WTC11 (cell line): Measurements from ENCODE around the gene ANGEL1. TPM values are rescaled to one million over a fixed set of nuclear protein-coding genes. Genes with fewer than 3 reads are reported as not detected.

Experiments
- ATAC-seq: fragments of 200-7000 bp; cut with Tn5 transposase; 2 replicates; pipeline ENCODE4 v1.10.0; 2021; ENCODE audit warnings: mild to moderate bottlenecking, moderate library complexity
- CTCF ChIA-PET: fragments of 300-600 bp; sonication (Branson Sonifier 250); formaldehyde crosslinking; loops from one replicate; lab custom pipeline; 2021; ENCODE audit warnings: antibody characterized with exemption; lab: Charles Lee
- POLR2A ChIA-PET: fragments of 350-600 bp; sonication (Branson Sonifier 250); formaldehyde crosslinking; loops from one replicate; lab custom pipeline; 2021; ENCODE audit warnings: antibody characterized with exemption; lab: Charles Lee
- DNase-seq: peaks from one replicate; pipeline ENCODE4 v3.0.0; 2021; ENCODE audit warnings: low spot score
- H3K27ac Mint-ChIP-seq: 2 replicates; pipeline ENCODE4 v1.8.0; 2021; ENCODE audit warnings: mixed read lengths
- H3K27me3 Mint-ChIP-seq: 2 replicates; pipeline ENCODE4 v1.8.0; 2021; ENCODE audit warnings: low read depth, mild to moderate bottlenecking, moderate library complexity, mixed read lengths
- H3K36me3 Mint-ChIP-seq: 2 replicates; pipeline ENCODE4 v1.8.0; 2021; ENCODE audit warnings: mixed read lengths
- H3K4me1 Mint-ChIP-seq: 2 replicates; pipeline ENCODE4 v1.8.0; 2022; ENCODE audit warnings: mixed read lengths
- H3K4me3 Mint-ChIP-seq: 2 replicates; pipeline ENCODE4 v1.8.0; 2021; ENCODE audit warnings: mild to moderate bottlenecking, moderate library complexity, mixed read lengths
- H3K9me3 Mint-ChIP-seq: 2 replicates; pipeline ENCODE4 v1.8.0; 2021; ENCODE audit warnings: mixed read lengths
- CBFB ChIP-seq: sonication (generic); formaldehyde crosslinking; IDR thresholded peaks from 2 replicates; pipeline ENCODE4 v1.8.1; 2022; ENCODE audit warnings: mild to moderate bottlenecking, low read depth, missing genetic modification reagents
- ESRRA ChIP-seq: sonication (generic); formaldehyde crosslinking; IDR thresholded peaks from 2 replicates; pipeline ENCODE4 v1.8.1; 2022; ENCODE audit warnings: mild to moderate bottlenecking, missing genetic modification reagents, borderline replicate concordance
- KAT7 ChIP-seq: sonication (generic); formaldehyde crosslinking; IDR thresholded peaks from 2 replicates; pipeline ENCODE4 v1.8.1; 2023; ENCODE audit warnings: missing genetic modification reagents, mild to moderate bottlenecking, borderline replicate concordance
- NFE2L1 ChIP-seq: sonication (generic); formaldehyde crosslinking; IDR thresholded peaks from 2 replicates; pipeline ENCODE4 v1.8.1; 2023; ENCODE audit warnings: missing genetic modification reagents
- OVOL2 ChIP-seq: fragments of 250-450 bp; sonication (Bioruptor Pico); IDR thresholded peaks from 2 replicates; pipeline ENCODE4 v1.9.0; 2021; ENCODE audit warnings: mild to moderate bottlenecking, borderline replicate concordance
- RELA ChIP-seq: sonication (generic); formaldehyde crosslinking; IDR thresholded peaks from 2 replicates; pipeline ENCODE4 v1.8.1; 2022; ENCODE audit warnings: missing genetic modification reagents, mild to moderate bottlenecking, borderline replicate concordance
- RORB ChIP-seq: fragments of 250-450 bp; sonication (Bioruptor Pico); IDR thresholded peaks from 2 replicates; pipeline ENCODE4 v1.9.0; 2021; ENCODE audit warnings: mild to moderate bottlenecking
- SOX15 ChIP-seq: fragments of 250-450 bp; sonication (Bioruptor Pico); IDR thresholded peaks from 2 replicates; pipeline ENCODE4 v1.9.0; 2021; ENCODE audit warnings: mild to moderate bottlenecking
- TEAD1 ChIP-seq: sonication (generic); formaldehyde crosslinking; IDR thresholded peaks from 2 replicates; pipeline ENCODE4 v1.8.0; 2022; ENCODE audit warnings: mild to moderate bottlenecking, missing genetic modification reagents
- ZBTB21 ChIP-seq: sonication (generic); formaldehyde crosslinking; IDR thresholded peaks from 2 replicates; pipeline ENCODE4 v1.8.1; 2023; ENCODE audit warnings: mild to moderate bottlenecking, missing genetic modification reagents, borderline replicate concordance
- ZNF423 ChIP-seq: fragments of 250-450 bp; sonication (Bioruptor Pico); IDR thresholded peaks from 2 replicates; pipeline ENCODE4 v2.1.2; 2022; ENCODE audit warnings: mild to moderate bottlenecking, moderate library complexity
- total RNA-seq: library from RNA; stranded (reverse); gene quantifications from 3 replicates; pipeline ENCODE4 v1.2.3, GENCODE V29; 2021
- TF ChIP-seq, protein P1 (sequence below): sonication (generic); formaldehyde crosslinking; IDR thresholded peaks from 2 replicates; pipeline ENCODE4 v1.8.1; 2023; ENCODE audit warnings: mild to moderate bottlenecking, missing genetic modification reagents, moderate library complexity
- TF ChIP-seq, protein P2 (sequence below): sonication (generic); formaldehyde crosslinking; IDR thresholded peaks from 2 replicates; pipeline ENCODE4 v1.8.0; 2022; ENCODE audit warnings: mild to moderate bottlenecking, missing genetic modification reagents
- TF ChIP-seq, protein P3 (sequence below): fragments of 250-450 bp; sonication (Bioruptor Pico); IDR thresholded peaks from 2 replicates; pipeline ENCODE4 v1.9.0; 2021; ENCODE audit warnings: mild to moderate bottlenecking
- TF ChIP-seq, protein P4 (sequence below): sonication (generic); formaldehyde crosslinking; conservative IDR thresholded peaks from 2 replicates; pipeline ENCODE4 v1.8.1; 2022; ENCODE audit warnings: mild to moderate bottlenecking, missing genetic modification reagents
- TF ChIP-seq, protein P5 (sequence below): sonication (generic); formaldehyde crosslinking; IDR thresholded peaks from 2 replicates; pipeline ENCODE4 v1.8.1; 2023; ENCODE audit warnings: mild to moderate bottlenecking, missing genetic modification reagents, moderate library complexity
- TF ChIP-seq, protein P6 (sequence below): sonication (generic); formaldehyde crosslinking; IDR thresholded peaks from 2 replicates; pipeline ENCODE4 v1.8.1; 2022; ENCODE audit warnings: mild to moderate bottlenecking, missing genetic modification reagents, moderate library complexity, borderline replicate concordance
- TF ChIP-seq, protein P7 (sequence below): sonication (generic); formaldehyde crosslinking; IDR thresholded peaks from 2 replicates; pipeline ENCODE4 v1.8.0; 2022; ENCODE audit warnings: mild to moderate bottlenecking, missing genetic modification reagents

ANGEL1 gene
- total RNA-seq, 1 experiment from 2014 or later, result 29.7 TPM

DNA sequence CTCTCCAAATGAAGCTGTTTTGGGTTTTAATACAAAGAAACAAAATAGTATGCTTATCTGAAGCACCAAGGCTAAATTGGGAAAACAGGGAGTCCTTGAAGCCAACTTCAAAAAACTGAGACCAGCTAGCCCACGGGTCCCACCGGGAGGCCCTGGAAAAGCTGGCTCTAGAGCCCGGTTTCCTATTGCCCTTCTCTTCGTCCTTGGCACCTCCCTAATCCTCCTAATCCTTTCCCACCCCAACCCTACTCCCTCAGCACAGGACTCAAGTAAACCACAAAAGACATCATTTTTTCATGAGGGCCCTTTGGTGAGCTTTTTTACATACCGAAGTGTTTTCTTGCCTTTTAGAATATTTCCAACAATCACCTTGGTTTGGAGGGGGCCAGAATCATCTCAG, 24.8 kb upstream of the ANGEL1 start:
- TF ChIP-seq OVOL2 (CRISPR knock-in tag), result no peak
- no peak for ATAC-seq
- no peak overlapping the region for H3K27ac Mint-ChIP-seq
- no peak overlapping the region for H3K4me3 Mint-ChIP-seq
- H3K27me3 Mint-ChIP-seq, result no peaks in the 10 kb centered on the region
- no peak for DNase-seq
- H3K9me3 Mint-ChIP-seq, result no peaks in the 10 kb centered on the region
- H3K4me1 Mint-ChIP-seq, result peaks cover 3% of the 10 kb centered on the region; the same call in 1 of the 2 replicates
- no peaks in the 10 kb centered on the region for H3K36me3 Mint-ChIP-seq
- CTCF ChIA-PET, result interaction anchor here (0.8 to 1.2 kb wide), 2 partner anchors 36 to 233 kb away, joined by 3 read pairs; no protein-coding TSS in a partner anchor
- POLR2A ChIA-PET, result no interaction called here

DNA sequence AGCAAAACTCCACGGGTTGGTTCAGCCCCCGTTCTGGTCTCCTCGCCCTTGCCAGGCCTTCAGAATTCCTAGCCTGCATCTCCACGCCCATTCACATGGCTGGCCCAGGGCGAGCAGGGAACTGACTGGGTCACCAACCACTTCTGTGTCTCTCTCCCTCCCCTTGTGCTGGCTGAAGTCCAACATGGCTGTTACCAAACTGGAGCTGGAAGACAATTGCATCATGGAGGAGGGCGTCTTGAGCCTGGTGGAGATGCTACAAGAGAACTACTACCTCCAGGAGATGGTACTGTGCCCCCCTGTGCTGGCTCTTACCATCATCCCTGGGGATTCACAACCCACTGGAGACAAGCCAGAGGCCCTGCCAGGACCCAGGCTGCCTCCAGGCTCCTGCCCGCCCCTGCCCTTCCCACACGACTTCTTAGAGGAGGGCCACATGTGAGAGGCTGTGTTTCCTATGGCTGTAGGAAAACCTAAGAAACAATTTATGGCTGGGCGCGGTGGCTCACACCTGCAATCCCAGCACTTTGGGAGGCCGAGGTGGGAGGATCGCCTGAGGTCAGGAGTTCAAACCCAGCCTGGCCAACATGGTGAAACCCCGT, 23.4 kb upstream of the ANGEL1 start:
- Mint-ChIP-seq H3K9me3 (no peaks in the 10 kb centered on the region), H3K36me3 (no peaks in the 10 kb centered on the region), H3K27me3 (no peaks in the 10 kb centered on the region), H3K4me3 (no peak overlapping the region), H3K4me1 (peaks cover 3% of the 10 kb centered on the region; the same call in 1 of the 2 replicates), H3K27ac (no peak overlapping the region)
- ATAC-seq (no peak), DNase-seq (no peak)
- POLR2A ChIA-PET, result no interaction called here
- no peak for TF ChIP-seq NFE2L1 (CRISPR knock-in tag)
- CTCF ChIA-PET, result no interaction called here

DNA sequence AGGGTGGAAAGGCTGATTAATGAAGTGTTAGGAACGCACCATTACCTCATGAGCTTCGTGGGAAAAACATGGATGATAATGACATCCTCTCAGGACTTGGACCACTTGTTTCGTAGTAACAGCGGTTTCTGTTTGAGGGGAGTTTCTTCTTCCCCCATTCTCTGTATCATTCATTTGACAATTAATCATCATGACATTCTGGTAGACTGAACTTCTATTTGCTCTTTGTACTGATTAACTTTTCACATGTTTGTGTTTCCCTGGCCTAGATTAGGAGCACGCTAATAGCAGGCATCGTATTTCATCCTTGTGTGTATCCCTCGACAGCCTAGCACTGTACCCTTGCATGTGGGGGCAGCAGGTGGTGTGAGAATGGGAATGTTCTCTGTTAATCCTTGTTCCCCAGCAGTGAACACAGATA, 21.6 kb upstream of the ANGEL1 start:
- POLR2A ChIA-PET, result no interaction called here
- CTCF ChIA-PET, result no interaction called here
- ATAC-seq (no peak), DNase-seq (no peak)
- Mint-ChIP-seq H3K4me3 (no peak overlapping the region), H3K36me3 (no peaks in the 10 kb centered on the region), H3K4me1 (peaks cover 11% of the 10 kb centered on the region), H3K9me3 (no peaks in the 10 kb centered on the region), H3K27me3 (no peaks in the 10 kb centered on the region; the same call in 1 of the 2 replicates), H3K27ac (no peak overlapping the region)
- TF ChIP-seq TEAD1 (CRISPR knock-in tag) (no peak), CBFB (CRISPR knock-in tag) (no peak), KAT7 (CRISPR knock-in tag) (no peak), ZBTB21 (CRISPR knock-in tag) (no peak), RORB (CRISPR knock-in tag) (no peak), RELA (CRISPR knock-in tag) (no peak), SOX15 (no peak), ZNF423 (no peak), ESRRA (CRISPR knock-in tag) (no peak)
- TF ChIP-seq, protein P1, sequence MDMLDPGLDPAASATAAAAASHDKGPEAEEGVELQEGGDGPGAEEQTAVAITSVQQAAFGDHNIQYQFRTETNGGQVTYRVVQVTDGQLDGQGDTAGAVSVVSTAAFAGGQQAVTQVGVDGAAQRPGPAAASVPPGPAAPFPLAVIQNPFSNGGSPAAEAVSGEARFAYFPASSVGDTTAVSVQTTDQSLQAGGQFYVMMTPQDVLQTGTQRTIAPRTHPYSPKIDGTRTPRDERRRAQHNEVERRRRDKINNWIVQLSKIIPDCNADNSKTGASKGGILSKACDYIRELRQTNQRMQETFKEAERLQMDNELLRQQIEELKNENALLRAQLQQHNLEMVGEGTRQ (CRISPR knock-in tag), result no peak
- TF ChIP-seq, protein P2, sequence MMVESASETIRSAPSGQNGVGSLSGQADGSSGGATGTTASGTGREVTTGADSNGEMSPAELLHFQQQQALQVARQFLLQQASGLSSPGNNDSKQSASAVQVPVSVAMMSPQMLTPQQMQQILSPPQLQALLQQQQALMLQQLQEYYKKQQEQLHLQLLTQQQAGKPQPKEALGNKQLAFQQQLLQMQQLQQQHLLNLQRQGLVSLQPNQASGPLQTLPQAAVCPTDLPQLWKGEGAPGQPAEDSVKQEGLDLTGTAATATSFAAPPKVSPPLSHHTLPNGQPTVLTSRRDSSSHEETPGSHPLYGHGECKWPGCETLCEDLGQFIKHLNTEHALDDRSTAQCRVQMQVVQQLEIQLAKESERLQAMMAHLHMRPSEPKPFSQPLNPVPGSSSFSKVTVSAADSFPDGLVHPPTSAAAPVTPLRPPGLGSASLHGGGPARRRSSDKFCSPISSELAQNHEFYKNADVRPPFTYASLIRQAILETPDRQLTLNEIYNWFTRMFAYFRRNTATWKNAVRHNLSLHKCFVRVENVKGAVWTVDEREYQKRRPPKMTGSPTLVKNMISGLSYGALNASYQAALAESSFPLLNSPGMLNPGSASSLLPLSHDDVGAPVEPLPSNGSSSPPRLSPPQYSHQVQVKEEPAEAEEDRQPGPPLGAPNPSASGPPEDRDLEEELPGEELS, result no peak
- TF ChIP-seq, protein P3, sequence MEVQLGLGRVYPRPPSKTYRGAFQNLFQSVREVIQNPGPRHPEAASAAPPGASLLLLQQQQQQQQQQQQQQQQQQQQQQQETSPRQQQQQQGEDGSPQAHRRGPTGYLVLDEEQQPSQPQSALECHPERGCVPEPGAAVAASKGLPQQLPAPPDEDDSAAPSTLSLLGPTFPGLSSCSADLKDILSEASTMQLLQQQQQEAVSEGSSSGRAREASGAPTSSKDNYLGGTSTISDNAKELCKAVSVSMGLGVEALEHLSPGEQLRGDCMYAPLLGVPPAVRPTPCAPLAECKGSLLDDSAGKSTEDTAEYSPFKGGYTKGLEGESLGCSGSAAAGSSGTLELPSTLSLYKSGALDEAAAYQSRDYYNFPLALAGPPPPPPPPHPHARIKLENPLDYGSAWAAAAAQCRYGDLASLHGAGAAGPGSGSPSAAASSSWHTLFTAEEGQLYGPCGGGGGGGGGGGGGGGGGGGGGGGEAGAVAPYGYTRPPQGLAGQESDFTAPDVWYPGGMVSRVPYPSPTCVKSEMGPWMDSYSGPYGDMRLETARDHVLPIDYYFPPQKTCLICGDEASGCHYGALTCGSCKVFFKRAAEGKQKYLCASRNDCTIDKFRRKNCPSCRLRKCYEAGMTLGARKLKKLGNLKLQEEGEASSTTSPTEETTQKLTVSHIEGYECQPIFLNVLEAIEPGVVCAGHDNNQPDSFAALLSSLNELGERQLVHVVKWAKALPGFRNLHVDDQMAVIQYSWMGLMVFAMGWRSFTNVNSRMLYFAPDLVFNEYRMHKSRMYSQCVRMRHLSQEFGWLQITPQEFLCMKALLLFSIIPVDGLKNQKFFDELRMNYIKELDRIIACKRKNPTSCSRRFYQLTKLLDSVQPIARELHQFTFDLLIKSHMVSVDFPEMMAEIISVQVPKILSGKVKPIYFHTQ (CRISPR knock-in tag), result no peak
- TF ChIP-seq, protein P4, sequence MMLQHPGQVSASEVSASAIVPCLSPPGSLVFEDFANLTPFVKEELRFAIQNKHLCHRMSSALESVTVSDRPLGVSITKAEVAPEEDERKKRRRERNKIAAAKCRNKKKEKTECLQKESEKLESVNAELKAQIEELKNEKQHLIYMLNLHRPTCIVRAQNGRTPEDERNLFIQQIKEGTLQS (CRISPR knock-in tag), result no peak
- TF ChIP-seq, protein P5, sequence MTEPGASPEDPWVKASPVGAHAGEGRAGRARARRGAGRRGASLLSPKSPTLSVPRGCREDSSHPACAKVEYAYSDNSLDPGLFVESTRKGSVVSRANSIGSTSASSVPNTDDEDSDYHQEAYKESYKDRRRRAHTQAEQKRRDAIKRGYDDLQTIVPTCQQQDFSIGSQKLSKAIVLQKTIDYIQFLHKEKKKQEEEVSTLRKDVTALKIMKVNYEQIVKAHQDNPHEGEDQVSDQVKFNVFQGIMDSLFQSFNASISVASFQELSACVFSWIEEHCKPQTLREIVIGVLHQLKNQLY (CRISPR knock-in tag), result no peak
- TF ChIP-seq, protein P6, sequence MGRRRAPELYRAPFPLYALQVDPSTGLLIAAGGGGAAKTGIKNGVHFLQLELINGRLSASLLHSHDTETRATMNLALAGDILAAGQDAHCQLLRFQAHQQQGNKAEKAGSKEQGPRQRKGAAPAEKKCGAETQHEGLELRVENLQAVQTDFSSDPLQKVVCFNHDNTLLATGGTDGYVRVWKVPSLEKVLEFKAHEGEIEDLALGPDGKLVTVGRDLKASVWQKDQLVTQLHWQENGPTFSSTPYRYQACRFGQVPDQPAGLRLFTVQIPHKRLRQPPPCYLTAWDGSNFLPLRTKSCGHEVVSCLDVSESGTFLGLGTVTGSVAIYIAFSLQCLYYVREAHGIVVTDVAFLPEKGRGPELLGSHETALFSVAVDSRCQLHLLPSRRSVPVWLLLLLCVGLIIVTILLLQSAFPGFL (CRISPR knock-in tag), result no peak
- TF ChIP-seq, protein P7, sequence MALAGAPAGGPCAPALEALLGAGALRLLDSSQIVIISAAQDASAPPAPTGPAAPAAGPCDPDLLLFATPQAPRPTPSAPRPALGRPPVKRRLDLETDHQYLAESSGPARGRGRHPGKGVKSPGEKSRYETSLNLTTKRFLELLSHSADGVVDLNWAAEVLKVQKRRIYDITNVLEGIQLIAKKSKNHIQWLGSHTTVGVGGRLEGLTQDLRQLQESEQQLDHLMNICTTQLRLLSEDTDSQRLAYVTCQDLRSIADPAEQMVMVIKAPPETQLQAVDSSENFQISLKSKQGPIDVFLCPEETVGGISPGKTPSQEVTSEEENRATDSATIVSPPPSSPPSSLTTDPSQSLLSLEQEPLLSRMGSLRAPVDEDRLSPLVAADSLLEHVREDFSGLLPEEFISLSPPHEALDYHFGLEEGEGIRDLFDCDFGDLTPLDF (CRISPR knock-in tag), result no peak
